Panc1 (cell line): Measurements from ENCODE around the gene CST4. TPM values are rescaled to one million over a fixed set of nuclear protein-coding genes. Genes with fewer than 3 reads are reported as not detected.

ENCODE experiments used
- ATAC-seq: fragments of 200-7000 bp; cut with Tn5 transposase; 2 replicates; pipeline ENCODE4 v1.9.1; 2020; ENCODE audit warnings: mild to moderate bottlenecking, moderate library complexity
- BruUV-seq: library from RNA; stranded (reverse); fragments of 400-500 nt; replicated peaks from 2 replicates; lab custom pipeline; 2021; lab: Mats Ljungman, UMichigan
- CTCF ChIA-PET: fragments of 300-600 bp; sonication (Branson Sonifier 250); formaldehyde crosslinking; loops from one replicate; lab custom pipeline; 2022; ENCODE audit warnings: antibody characterized with exemption; lab: Charles Lee
- POLR2A ChIA-PET: fragments of 300-600 bp; sonication (Branson Sonifier 250); formaldehyde crosslinking; loops from one replicate; lab custom pipeline; 2022; ENCODE audit warnings: antibody characterized with exemption; lab: Charles Lee
- DNase-seq: peaks from one replicate; pipeline ENCODE4 v3.0.0-alpha.2; 2010; ENCODE audit warnings: low read depth, low spot score
- H3K27ac ChIP-seq: 2 replicates; pipeline ENCODE4 v1.5.1; 2011; ENCODE audit warnings: mild to moderate bottlenecking, low read length, inconsistent platforms
- H3K27me3 ChIP-seq: fragments of 200-500 bp; sonication (Bioruptor generic); 2 replicates; pipeline ENCODE4 v1.6.0; 2014; ENCODE audit warnings: low read length, inconsistent platforms; ENCODE audit not compliant: control insufficient read depth, insufficient read depth
- H3K36me3 ChIP-seq: fragments of 200-500 bp; sonication (Bioruptor generic); 2 replicates; pipeline ENCODE4 v1.5.1; 2014; ENCODE audit warnings: inconsistent platforms, mild to moderate bottlenecking, low read length, moderate library complexity; ENCODE audit not compliant: control insufficient read depth, insufficient read depth
- H3K4me1 ChIP-seq: 2 replicates; pipeline ENCODE4 v1.5.1; 2011; ENCODE audit warnings: inconsistent platforms, mild to moderate bottlenecking, low read length, moderate library complexity; ENCODE audit not compliant: control insufficient read depth, insufficient read depth
- H3K4me3 ChIP-seq, 2 experiments: 2 replicates each; pipeline ENCODE4 v1.5.1; 2011 to 2012; ENCODE audit warnings: low read depth in 2 of 2, low read length in 2 of 2, mild to moderate bottlenecking in 2 of 2, inconsistent platforms in 1 of 2, moderate library complexity in 1 of 2
- H3K9me3 ChIP-seq: fragments of 200-500 bp; sonication (Bioruptor generic); 2 replicates; pipeline ENCODE4 v1.5.1; 2014; ENCODE audit warnings: low read depth, mild to moderate bottlenecking, inconsistent platforms, low read length, moderate library complexity; ENCODE audit not compliant: control insufficient read depth, insufficient read depth
- POLR2AphosphoS5 ChIP-seq: IDR thresholded peaks from 2 replicates; pipeline ENCODE4 v1.6.1; 2012; ENCODE audit warnings: mild to moderate bottlenecking, low read depth, low read length, moderate library complexity
- REST ChIP-seq, 2 experiments: IDR thresholded peaks; 2 replicates each; pipeline ENCODE4 v1.6.1; 2011 to 2012; ENCODE audit warnings: low read depth in 2 of 2, control low read depth in 1 of 2, low read length in 1 of 2, mild to moderate bottlenecking in 1 of 2, moderate library complexity in 1 of 2; ENCODE audit not compliant: insufficient read depth in 1 of 2
- SIN3A ChIP-seq: IDR thresholded peaks from 2 replicates; pipeline ENCODE4 v1.6.1; 2012; ENCODE audit warnings: low read depth, mild to moderate bottlenecking, low read length, moderate library complexity, borderline replicate concordance; ENCODE audit not compliant: insufficient read depth
- TCF7L2 ChIP-seq: IDR thresholded peaks from 2 replicates; pipeline ENCODE4 v1.6.1; 2011; ENCODE audit warnings: mild to moderate bottlenecking, low read depth, low read length, inconsistent platforms
- in situ Hi-C: cut with HindIII; loops from 2 replicates; pipeline ENCODE4 v1.10.0; 2016; ENCODE audit warnings: low sequenced_read_pairs, low pct_unique_long_range_greater_than_20kb
- intact Hi-C: fragments of 100-400 bp; cut with micrococcal nuclease; formaldehyde crosslinking; loops from one replicate; pipeline ENCODE4 v1.10.0; 2022; ENCODE audit not compliant: unreplicated experiment
- total RNA-seq: library from RNA; stranded (reverse); gene quantifications from one replicate; pipeline ENCODE4 v1.2.1, GENCODE V29; 2021; ENCODE audit not compliant: unreplicated experiment
- TF ChIP-seq, protein P1 (sequence below): fragments of 450-650 bp; IDR thresholded peaks from 2 replicates; pipeline ENCODE4 v1.5.1; 2017; ENCODE audit warnings: mild to moderate bottlenecking

CST4 gene
- total RNA-seq, 1 experiment from 2014 or later, result not detected

DNA sequence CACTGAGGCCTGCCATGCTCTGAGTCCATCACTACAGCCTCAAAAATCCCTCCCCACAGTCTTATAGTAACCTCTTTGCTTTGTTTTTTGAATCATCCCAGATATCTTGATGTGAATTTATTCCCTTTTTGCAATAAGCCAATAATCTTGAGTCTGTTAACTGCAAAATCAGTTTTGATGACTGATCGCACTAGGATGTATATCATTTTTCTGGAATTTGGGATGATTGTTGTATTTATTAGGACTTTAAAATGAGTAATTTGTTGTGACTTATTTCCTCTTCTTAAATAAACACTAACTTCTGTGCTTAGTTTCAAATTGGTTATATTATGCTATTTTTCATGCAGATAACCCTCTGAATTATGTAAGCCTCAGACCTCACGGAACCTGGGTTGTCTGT lies 5.6 kb downstream of the CST4 start:
- ChIA-PET CTCF (no interaction called here), POLR2A (no interaction called here)
- in situ Hi-C loops, result no loop called here
- Histone ChIP-seq H3K9me3 (no peaks in the 10 kb centered on the region), H3K27me3 (no peaks in the 10 kb centered on the region), H3K4me1 (no peaks in the 10 kb centered on the region), H3K27ac (no peak overlapping the region), H3K4me3 (no peak overlapping the region), H3K36me3 (no peaks in the 10 kb centered on the region)
- no TSS peak for BruUV-seq
- intact Hi-C loops, result no loop called here
- ATAC-seq, result no peak
- TF ChIP-seq, protein P1, sequence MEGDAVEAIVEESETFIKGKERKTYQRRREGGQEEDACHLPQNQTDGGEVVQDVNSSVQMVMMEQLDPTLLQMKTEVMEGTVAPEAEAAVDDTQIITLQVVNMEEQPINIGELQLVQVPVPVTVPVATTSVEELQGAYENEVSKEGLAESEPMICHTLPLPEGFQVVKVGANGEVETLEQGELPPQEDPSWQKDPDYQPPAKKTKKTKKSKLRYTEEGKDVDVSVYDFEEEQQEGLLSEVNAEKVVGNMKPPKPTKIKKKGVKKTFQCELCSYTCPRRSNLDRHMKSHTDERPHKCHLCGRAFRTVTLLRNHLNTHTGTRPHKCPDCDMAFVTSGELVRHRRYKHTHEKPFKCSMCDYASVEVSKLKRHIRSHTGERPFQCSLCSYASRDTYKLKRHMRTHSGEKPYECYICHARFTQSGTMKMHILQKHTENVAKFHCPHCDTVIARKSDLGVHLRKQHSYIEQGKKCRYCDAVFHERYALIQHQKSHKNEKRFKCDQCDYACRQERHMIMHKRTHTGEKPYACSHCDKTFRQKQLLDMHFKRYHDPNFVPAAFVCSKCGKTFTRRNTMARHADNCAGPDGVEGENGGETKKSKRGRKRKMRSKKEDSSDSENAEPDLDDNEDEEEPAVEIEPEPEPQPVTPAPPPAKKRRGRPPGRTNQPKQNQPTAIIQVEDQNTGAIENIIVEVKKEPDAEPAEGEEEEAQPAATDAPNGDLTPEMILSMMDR, result no peak
- TF ChIP-seq REST (IDR thresholded peaks at IDR 0.05; ENCODE audit: insufficient read depth in 1 of 2, low read depth in 2 of 2, low read length in 1 of 2), result no peak
- no peak for TF ChIP-seq SIN3A
- no peak for TF ChIP-seq TCF7L2
- no peak for TF ChIP-seq POLR2AphosphoS5
- DNase-seq, result no peak

DNA sequence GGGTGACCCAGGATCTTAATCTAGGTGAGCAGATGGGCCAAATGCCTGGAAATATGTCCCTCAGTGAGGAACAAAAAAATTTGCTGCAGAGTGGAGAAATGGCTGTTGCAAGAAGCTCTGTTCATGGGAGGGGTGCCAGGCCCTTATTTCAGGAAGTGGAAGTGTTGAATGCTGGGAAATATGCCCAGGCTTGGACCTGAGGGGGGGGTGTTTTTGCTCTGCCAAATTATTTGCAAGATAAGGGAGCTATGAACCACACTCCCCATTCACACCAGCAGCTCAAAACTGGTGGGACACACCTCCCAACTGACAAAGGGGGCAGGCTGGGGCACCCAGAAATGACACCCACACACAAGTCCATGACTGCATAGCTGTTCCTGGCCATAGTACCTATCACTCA lies 8.7 kb downstream of the CST4 start:
- ChIA-PET CTCF (no interaction called here), POLR2A (no interaction called here)
- intact Hi-C loops, result no loop called here
- Histone ChIP-seq H3K36me3 (no peaks in the 10 kb centered on the region), H3K4me1 (no peaks in the 10 kb centered on the region), H3K9me3 (no peaks in the 10 kb centered on the region), H3K27ac (no peak overlapping the region), H3K27me3 (no peaks in the 10 kb centered on the region), H3K4me3 (no peak overlapping the region)
- TF ChIP-seq SIN3A (no peak), TCF7L2 (no peak), REST (IDR thresholded peaks at IDR 0.05; ENCODE audit: insufficient read depth in 1 of 2, low read depth in 2 of 2, low read length in 1 of 2) (no peak), POLR2AphosphoS5 (no peak)
- TF ChIP-seq, protein P1, result no peak
- DNase-seq, result no peak
- BruUV-seq, result no TSS peak
- no peak for ATAC-seq
- in situ Hi-C loops, result no loop called here
